ENCODE data around the gene SLC33A1.
"Not testable (repeated sequence)": the region's sequence is repeated elsewhere in the genome, so short reads cannot be mapped to it uniquely, and the experiment has no call there.

Gene SLC33A1

DNA sequence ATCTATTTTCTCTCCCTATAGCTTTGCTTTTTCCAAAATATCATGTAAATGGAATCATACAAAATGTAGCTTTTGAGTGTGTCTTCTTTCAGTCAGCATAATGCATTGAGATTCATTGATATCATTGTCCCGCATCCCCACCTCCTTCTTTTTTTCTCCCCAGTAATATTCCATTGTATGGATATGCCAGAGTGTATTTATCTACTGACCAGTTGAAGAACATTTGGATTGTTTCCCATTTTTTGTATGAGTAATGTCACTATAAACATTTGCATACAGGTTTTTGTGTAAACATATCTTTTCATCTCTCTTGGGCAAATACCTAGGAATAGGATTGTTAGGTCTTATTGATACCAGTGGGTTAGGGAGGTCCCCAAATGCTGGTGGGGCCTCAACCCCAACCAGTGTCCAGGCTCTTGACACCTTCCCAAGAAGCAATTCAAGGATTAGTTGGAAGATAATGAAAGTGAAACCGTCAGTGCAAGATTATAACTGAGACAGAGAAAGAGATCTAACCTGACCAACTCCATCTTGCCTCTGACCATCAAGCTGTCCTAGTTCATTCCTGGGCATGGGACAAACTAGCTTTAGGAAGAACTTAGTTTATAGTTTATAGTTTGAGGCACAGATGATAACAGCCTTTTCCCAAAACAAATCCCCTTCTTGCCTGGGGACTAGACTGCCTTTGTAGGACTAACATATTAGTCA lies 7.4 kb upstream of the SLC33A1 start:
- no peak for DNase-seq

DNA sequence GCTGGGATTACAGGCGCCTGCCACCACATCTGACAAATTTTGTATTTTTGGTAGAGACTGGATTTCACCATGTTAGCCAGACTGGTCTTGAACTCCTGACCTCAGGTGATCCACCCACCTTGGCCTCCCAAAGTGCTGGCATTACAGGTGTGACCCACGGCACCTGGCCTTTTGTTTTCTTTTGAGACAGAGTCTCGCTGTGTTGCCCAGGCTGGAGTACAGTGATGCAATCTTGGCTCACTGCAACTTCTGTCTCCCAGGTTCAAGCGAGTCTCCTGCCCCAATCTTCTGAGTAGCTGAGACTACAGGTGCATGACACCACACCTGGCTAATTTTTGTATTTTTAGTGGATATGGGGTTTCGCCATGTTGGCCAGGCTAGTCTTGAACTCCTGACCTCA lies 6.2 kb upstream of the SLC33A1 start:
- not testable (repeated sequence) for DNase-seq

GRCh38 chr3:155859859-155860258 lies 5.6 kb upstream of the SLC33A1 start:
- DNase-seq: peak in 1 of 2 donors; percentile 43

DNA sequence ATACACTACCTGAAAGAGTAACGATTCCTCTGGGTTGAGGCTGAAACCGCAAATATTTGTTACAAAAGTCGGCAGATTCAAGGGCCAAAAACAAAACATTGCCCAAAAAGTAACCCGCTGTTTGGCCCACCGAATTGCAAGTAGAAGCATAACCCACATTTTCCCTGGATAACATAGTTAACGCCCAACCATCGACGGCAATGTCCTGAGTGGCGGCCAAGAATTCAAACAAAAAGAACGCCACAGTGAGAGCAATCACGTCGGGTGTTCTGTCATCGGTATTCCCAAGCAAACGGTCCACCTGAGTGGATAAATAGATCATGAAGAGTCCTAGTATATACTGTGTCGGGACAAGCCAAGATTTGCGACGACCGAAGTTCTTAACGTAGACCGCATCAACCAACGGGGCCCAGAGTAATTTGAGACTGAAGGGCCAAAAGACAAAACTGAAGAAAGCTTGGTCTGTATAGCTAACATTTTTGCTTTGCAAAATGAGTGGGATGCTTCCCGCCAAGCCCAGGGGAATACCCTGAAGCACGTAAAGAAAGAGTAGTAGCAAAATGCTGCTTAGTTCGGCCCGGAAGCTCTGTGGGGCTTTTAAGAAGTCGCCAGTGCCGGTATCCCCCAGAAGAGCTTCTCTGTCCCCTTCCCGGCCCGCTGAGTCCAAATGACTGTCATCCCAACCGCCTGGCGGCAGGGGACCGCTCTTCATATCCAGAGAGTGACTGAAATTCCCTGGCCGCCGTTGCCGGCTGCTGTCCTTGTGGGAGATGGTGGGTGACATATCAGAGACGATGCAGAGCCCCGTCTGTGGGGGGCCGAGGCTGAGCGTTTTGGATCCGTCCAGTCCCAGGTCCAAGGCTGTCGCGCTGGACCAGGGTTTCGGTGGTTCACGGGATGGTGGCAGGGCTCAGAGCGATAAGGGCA lies 750 bp downstream of the SLC33A1 start:
- peak; percentile 12 to 27 for DNase-seq

- DNase-seq: no peak
Observed at GRCh38 chr3:155852341-155852740, 1.9 kb downstream of the SLC33A1 start.

DNA sequence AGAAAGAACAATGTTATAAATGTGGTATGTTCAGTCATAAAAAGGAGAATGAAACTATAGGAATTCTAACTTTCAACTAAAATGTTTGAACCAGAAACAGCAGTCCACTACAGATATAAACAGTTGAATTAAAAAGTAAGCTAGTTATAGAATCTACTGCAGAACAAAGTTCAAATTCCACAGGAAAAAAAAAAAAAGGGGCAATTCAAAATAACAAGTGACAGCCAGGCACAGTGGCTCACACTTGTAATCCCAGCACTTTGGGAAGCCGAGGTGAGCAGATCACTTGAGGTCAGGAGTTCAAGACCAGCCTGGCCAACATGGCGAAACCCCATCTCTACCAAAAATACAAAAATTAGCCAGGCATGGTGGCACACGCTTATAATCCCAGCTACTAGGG lies 4.8 kb downstream of the SLC33A1 start:
- DNase-seq: not testable (repeated sequence)

DNA sequence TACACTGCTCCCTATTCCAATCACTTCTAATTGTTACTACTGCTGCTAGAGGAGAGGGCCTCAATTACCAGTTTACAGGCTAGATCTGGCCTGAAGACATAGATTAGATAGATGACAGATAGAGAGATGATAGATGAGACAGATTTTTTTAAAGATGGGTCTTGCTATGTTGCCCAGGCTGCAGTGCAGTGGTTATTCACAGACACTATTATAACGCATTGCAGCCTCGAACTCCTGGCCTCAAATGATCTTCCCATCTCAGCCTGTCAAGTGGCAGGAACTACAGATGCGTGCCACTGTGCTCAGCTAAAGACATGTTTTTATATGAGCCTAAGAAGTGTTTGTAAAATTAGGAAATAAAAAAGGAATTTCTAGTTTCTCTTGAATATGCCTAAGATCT lies 6.2 kb downstream of the SLC33A1 start:
- DNase-seq: no peak

GRCh38 chr3:155846119-155846518 lies 8.1 kb downstream of the SLC33A1 start:
- no peak for DNase-seq

DNA sequence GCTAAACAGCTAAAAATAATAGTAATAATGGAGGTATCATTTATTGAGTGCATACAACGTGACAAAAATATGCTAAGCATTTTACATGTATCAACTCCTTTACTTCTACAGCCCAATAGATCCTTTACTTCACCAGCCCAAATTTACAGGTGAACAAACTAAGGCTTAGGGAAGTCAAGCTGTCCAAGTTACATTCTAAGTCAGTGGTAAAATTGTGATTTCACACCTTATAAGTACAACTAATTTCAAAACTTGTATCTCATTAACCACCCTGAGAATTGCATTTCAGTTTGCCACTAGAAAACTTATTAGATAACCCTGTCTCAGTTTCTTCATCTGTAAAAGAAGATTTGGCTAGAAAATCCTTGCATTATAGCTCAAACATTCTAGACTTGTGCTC lies 10.7 kb downstream of the SLC33A1 start:
- DNase-seq: no peak

DNA sequence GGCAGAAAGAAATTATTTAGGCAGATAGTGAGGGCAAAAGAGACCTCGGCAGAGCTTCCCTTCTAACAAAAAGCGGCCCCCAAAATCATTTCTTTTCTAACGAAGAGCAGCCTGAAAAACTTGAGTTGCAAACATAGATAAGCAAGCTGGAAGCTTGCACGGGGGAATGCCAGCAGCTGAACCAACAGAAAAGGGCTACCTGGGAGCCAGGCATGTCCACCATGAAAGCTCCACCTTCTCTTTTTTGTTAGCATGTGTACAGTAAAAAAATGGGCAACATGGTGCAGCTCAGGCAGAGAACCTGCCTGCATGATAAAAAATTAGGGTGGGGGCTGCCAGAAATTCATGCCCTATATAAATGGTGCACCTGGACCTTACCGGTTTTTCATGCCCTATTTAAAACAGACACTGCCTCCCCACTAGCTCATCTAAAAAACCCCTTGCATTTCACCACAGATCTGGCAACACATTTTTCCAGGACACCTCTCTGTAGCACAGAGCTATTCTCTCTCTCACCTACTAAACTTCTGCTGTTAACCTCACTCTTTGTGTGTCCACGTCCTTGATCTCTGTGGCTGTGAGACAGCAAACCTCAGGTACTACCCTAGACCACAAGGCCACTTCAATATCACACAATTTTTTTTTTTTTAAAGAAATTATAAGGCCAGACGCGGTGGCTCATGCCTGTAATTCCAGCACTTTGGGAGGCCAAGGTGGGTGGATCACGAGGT lies 18.7 kb downstream of the SLC33A1 start:
- DNase-seq: no peak

GRCh38 chr3:155828490-155829098 lies 25.6 kb downstream of the SLC33A1 start:
- DNase-seq: not testable (repeated sequence)

GRCh38 chr3:155815030-155815545 lies 39.1 kb downstream of the SLC33A1 start:
- no peak for DNase-seq

GRCh38 chr3:155813224-155813623 lies 41.0 kb downstream of the SLC33A1 start:
- not testable (repeated sequence) for DNase-seq

- no peak for DNase-seq
Observed at GRCh38 chr3:155809181-155809580, 45.0 kb downstream of the SLC33A1 start.

GRCh38 chr3:155807823-155808222 lies 46.4 kb downstream of the SLC33A1 start:
- no peak for DNase-seq

GRCh38 chr3:155805802-155806618 lies 48.2 kb downstream of the SLC33A1 start, which contains the start of gene C3orf33:
C3orf33 (minus strand) TSS chr3:155806278; CDS start chr3:155806252, 26 bp downstream.
- peak; percentile 78 to 81 for DNase-seq

DNA sequence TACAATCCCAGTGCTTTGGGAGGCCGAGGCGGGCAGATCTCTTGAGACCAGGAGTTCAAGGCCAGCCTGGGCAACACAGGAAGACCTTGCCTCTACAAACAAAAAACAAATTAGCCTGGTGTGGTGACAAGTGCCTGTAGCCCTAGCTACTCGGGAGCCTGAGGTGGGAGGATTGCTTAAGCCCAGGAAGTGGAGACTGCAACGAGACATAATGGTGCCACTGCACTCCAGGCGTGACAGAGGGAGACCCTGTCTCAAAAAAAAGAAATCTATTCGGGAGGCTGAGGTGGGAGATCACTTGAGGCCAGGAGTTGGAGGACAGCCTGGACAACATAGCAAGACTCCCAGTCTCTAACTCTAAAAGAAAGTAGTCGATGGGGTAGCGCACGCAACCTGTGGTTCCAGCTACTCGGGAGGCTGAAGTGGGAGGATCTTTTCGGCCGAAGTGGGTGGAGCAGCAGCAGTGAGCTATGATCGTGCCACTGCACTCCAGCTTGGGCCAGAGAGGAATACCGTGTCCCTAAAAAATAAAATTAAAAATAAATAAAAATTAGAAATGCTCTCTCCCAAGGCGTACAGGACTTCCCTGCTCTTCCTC lies 48.9 kb downstream of the SLC33A1 start:
- peak in 1 of 2 donors; percentile 39 for DNase-seq

- DNase-seq: no peak
Observed at GRCh38 chr3:155804323-155804722, 49.9 kb downstream of the SLC33A1 start.

GRCh38 chr3:155792532-155792931 lies 61.7 kb downstream of the SLC33A1 start:
- no peak for DNase-seq

GRCh38 chr3:155791190-155791589 lies 63.0 kb downstream of the SLC33A1 start:
- no peak for DNase-seq

GRCh38 chr3:155790272-155790925 lies 63.8 kb downstream of the SLC33A1 start:
- no peak for DNase-seq
